ENCODE data around the gene TP53. TPM values are rescaled to one million over a fixed set of nuclear protein-coding genes. Genes with fewer than 3 reads are reported as not detected.

TP53 gene
- total and polyA plus RNA-seq, 9 of the 15 experiments (the other 6 are each of a cell fraction or from before 2014, with no cell fraction given), result 2.8 to 14.0 (median 7.1) TPM

- Histone ChIP-seq H3K9me1 (ENCODE audit: control insufficient read depth, insufficient read depth, low read length) (no peaks in the 10 kb centered on the region), H3K4me2 (ENCODE audit: insufficient read depth, low read length) (peak overlapping the region; percentile 68), H3K27me3 (ENCODE audit: control insufficient read depth in 2 of 2, insufficient read depth in 2 of 2, low read length in 2 of 2) (no peaks in the 10 kb centered on the region), H3K9me3 (replicated peaks; ENCODE audit: control insufficient read depth, insufficient read depth, low read depth, low read length) (no peaks in the 10 kb centered on the region), H3K4me3 (peak overlapping the region; percentile 39), H3K27ac (ENCODE audit: extremely low read depth, low read depth, low read length) (no peak overlapping the region), H2AFZ (ENCODE audit: low read depth, low read length) (peak overlapping the region; percentile 59; the same call in 1 of the 2 replicates), H3K9ac (ENCODE audit: insufficient read depth in 1 of 2, low read depth in 2 of 2, low read length in 2 of 2) (peak overlapping the region; percentile 44 to 89; a peak in 3 of 4 replicates), H3K4me1 (replicated peaks in 1 of 2; ENCODE audit: control insufficient read depth in 2 of 2, insufficient read depth in 2 of 2, low read length in 2 of 2) (peaks cover 11 to 44% of the 10 kb centered on the region in 2 experiments; a peak in 4 of 5 replicates), H3K36me3 (ENCODE audit: control insufficient read depth, insufficient read depth, low read length) (no peaks in the 10 kb centered on the region), H4K20me1 (replicated peaks; ENCODE audit: control insufficient read depth, insufficient read depth, low read length) (no peaks in the 10 kb centered on the region; the same call in 1 of the 2 replicates), H3K79me2 (ENCODE audit: control insufficient read depth, insufficient read depth, low read length) (no peaks in the 10 kb centered on the region)
- ChIA-PET POLR2A (interaction anchor here (1.3 to 2.9 kb wide), 6 partner anchors 9 to 78 kb away, joined by 4 to 41 read pairs (median 10); partner anchors contain the start of genes MPDU1, TP53 and WRAP53), CTCF (ENCODE audit: low intra/inter-chr PET ratio) (no interaction called here)
- intact Hi-C loops (cut with micrococcal nuclease) (no loop called here), in situ Hi-C loops (cut with MboI) (no loop called here)
- FAIRE-seq, result no peak
- 27% methylated on average over 13 of the region's 54 CpGs for whole genome bisulfite sequencing (ENCODE audit: insufficient coverage, low coverage, missing lambda C conversion rate)
- peak; percentile 8; the same call in 1 of the 3 replicates for ATAC-seq
- no TSS peak for BruUV-seq (replicated peaks)
- DNase-seq (ENCODE audit: extremely low read depth in 1 of 4, low spot score in 3 of 4), result peak; percentile 39 to 54 (median 50)
- TF ChIP-seq NFATC3 (IDR thresholded peaks at IDR 0.05) (no peak), RBM34 (IDR thresholded peaks at IDR 0.05; ENCODE audit: borderline replicate concordance, insufficient read depth, low read length) (no peak), HMGN3 (IDR thresholded peaks at IDR 0.05; ENCODE audit: borderline replicate concordance, extremely low read depth, insufficient read length, low read depth, low read length) (peak; percentile 24), SREBF2 (CRISPR knock-in tag; IDR thresholded peaks at IDR 0.05) (no peak), NFE2 (IDR thresholded peaks at IDR 0.05; ENCODE audit: low read depth) (no peak), E2F4 (CRISPR knock-in tag; IDR thresholded peaks at IDR 0.05; ENCODE audit: low read depth) (no peak), MCM2 (IDR thresholded peaks at IDR 0.05; ENCODE audit: low read depth) (no peak), EGR1 (conservative IDR thresholded peaks at IDR 0.05) (peak; percentile 72), CBFA2T3 (IDR thresholded peaks at IDR 0.05) (no peak), RAD51 (IDR thresholded peaks at IDR 0.05; ENCODE audit: borderline replicate concordance, low read depth) (no peak), ZBTB7A (IDR thresholded peaks at IDR 0.05; ENCODE audit: borderline replicate concordance, control insufficient read depth, low read depth, low read length) (0 out of 2 replicates have a peak, but pooled peaks have one; percentile 83), POLR2AphosphoS2 (IDR thresholded peaks at IDR 0.05; ENCODE audit: low read length) (no peak), MAZ (CRISPR knock-in tag; conservative IDR thresholded peaks at IDR 0.05 in 1 of 2, IDR thresholded peaks at IDR 0.05 in 1 of 2) (no peak), KAT7 (CRISPR knock-in tag; IDR thresholded peaks at IDR 0.05; ENCODE audit: borderline replicate concordance) (0 out of 2 replicates have a peak, but pooled peaks have one; percentile 65), ARID2 (IDR thresholded peaks at IDR 0.05) (no peak), HDAC8 (tag; IDR thresholded peaks at IDR 0.05) (no peak), MAFG (tag; conservative IDR thresholded peaks at IDR 0.05) (no peak), BRD9 (IDR thresholded peaks at IDR 0.05; ENCODE audit: low read depth, partially characterized antibody) (no peak)
Observed at GRCh38 chr17:7651665-7652387, 35.5 kb downstream of the TP53 start.
